C4-2B (cell line): ENCODE measurements around the gene TBC1D20.

ENCODE experiments used
- H3K27ac ChIP-seq: fragments of 450-650 bp; 2 replicates; pipeline ENCODE4 v1.5.1; 2017
- ZFX ChIP-seq: fragments of 450-650 bp; IDR thresholded peaks from 2 replicates; pipeline ENCODE4 v1.6.1; 2017
- TF ChIP-seq, protein P1 (sequence below): fragments of 450-650 bp; conservative IDR thresholded peaks from 2 replicates; pipeline ENCODE4 v1.5.1; 2017; ENCODE audit warnings: mild to moderate bottlenecking

Gene TBC1D20

DNA sequence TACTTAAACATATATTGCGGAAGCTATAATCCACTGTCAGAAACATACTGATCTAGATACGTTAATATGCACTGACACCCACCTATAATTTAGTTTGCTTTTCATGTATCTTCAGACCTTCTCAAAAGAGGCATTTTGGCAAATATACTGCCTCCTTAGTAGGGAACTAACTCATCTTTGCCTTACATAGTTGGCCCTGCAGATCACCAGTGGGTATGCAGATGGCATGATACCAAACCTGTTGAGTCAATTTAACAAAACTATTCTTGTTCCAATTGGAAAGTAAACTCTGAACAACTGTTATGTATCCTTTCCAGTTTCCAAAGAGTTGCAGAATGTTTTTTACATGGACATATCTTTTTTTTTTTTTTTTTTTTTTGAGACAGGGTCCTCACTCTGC, 35.6 kb upstream of the TBC1D20 start:
- no peak overlapping the region for H3K27ac ChIP-seq
- no peak for TF ChIP-seq ZFX
- TF ChIP-seq, protein P1, sequence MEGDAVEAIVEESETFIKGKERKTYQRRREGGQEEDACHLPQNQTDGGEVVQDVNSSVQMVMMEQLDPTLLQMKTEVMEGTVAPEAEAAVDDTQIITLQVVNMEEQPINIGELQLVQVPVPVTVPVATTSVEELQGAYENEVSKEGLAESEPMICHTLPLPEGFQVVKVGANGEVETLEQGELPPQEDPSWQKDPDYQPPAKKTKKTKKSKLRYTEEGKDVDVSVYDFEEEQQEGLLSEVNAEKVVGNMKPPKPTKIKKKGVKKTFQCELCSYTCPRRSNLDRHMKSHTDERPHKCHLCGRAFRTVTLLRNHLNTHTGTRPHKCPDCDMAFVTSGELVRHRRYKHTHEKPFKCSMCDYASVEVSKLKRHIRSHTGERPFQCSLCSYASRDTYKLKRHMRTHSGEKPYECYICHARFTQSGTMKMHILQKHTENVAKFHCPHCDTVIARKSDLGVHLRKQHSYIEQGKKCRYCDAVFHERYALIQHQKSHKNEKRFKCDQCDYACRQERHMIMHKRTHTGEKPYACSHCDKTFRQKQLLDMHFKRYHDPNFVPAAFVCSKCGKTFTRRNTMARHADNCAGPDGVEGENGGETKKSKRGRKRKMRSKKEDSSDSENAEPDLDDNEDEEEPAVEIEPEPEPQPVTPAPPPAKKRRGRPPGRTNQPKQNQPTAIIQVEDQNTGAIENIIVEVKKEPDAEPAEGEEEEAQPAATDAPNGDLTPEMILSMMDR = no peak

DNA sequence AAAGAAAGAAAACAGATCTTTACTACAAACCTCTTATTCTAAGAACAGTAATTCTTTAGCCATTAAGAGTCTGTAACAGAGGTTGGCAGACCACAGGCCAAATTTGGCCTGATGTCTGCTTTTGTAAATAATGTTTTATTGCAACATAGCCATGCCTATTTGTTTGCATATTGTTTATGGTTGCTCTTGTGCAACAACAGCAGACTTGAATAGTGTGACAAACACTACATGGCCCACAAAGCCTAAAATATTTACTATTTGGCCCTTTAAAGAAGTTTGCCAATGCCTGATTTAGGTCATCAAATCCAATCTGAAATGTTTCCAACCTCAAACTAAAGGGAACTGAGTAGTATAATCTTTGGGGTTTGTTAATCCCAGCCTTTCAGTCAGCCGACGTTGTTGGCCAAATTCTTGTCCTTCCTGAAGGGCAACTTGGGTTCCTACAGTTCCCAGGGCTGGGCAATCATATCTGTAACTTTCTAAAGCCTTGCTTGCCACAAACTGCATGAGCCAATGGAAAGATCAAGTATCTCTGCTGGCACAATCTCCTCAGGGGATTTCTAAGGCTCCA, 33.9 kb upstream of the TBC1D20 start:
- TF ChIP-seq ZFX = no peak
- TF ChIP-seq, protein P1 = no peak
- peak overlapping the region; percentile 46; the same call in 1 of the 2 replicates for H3K27ac ChIP-seq

DNA sequence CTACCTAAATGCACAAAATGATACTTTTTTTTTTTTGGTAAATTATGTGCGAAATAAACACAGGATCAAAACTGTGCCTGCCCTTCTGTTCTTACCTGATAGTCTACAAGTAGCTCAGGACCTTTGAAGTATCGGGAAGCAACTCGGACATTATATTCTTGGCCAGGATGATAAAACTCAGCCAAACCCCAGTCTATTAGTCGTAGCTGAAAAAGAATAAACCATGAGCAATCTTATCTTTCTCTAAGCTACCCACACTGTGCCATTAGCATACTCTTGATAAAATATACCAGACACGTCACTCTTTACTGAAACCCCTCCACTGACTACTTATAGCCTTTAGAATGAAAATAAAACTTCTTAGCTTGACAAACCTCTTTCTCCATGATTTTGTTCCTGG, 29.8 kb upstream of the TBC1D20 start:
- TF ChIP-seq ZFX = no peak
- TF ChIP-seq, protein P1 = no peak
- no peak overlapping the region for H3K27ac ChIP-seq

GRCh38 chr20:487655-488054, 25.3 kb upstream of the TBC1D20 start:
- no peak for TF ChIP-seq ZFX
- TF ChIP-seq, protein P1 = no peak
- H3K27ac ChIP-seq = no peak overlapping the region

DNA sequence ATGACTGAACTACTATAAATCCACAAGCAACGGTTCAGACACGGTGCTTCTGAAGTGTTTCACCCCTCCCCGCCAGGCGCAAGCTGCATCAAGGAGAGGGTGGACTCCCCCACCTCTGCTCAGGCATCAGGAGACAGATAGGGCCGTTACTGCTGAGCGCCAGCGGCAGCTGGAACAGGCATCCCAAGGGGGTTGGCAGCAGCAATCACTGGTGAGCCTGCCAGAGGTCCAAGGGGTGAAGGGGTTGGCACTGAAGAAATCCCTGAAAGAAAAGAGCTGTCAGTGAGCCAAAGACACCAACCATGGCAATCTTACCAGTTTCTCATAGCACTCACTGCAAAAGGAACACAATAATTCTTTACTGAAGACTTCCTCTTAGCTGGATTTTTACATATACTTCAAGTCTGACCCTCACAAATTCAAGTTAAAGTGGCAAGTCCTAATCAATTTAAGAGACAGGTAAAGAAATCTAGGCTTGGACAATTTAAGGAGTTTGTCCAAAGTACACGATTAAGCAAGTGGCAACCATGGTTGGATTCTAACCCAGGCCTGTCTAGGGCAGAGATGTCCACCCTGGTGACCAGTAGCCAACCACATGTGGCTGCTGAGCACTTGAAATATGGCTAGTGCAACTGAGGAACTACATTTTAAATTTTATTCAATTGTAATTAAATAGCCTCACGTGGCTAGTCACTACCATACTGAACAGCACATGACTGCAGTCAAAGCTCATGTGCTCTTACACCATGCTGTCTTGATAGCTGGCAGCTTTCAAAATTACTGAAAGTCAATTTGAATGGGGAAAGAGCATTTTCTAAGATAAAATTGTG, 21.7 kb upstream of the TBC1D20 start:
- no peak for TF ChIP-seq ZFX
- TF ChIP-seq, protein P1 = no peak
- no peak overlapping the region for H3K27ac ChIP-seq

DNA sequence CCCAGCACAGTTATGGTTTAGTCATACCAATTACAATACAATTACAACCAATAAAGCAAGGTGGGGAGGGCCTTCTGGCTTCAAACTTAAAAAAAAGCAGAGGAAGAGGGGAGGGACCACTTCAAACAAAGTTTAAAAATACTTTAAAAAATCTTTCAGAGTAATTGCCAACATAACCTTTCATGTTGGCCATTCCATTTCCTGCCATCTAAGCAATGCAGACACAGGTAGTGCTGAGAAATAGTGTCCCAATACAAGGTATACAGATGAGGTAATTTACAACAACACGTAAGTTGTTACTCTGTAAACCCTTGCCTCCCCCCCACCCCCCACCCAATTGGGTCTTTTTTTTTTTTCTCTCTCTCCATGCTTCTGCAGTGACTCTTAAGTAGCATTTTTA, 18.8 kb upstream of the TBC1D20 start:
- TF ChIP-seq ZFX = no peak
- TF ChIP-seq, protein P1 = no peak
- no peak overlapping the region for H3K27ac ChIP-seq

- TF ChIP-seq, protein P1 = no peak
- no peak for TF ChIP-seq ZFX
- H3K27ac ChIP-seq = no peak overlapping the region
Observed at GRCh38 chr20:480044-480443, 17.7 kb upstream of the TBC1D20 start.
